ENCODE measurements around the gene ABCB6.

- TF ChIP-seq EZH2phosphoT487 (IDR thresholded peaks at IDR 0.05; ENCODE audit: insufficient read depth, low read depth) (no peak), EZH2 (IDR thresholded peaks at IDR 0.05; ENCODE audit: insufficient read depth, poor library complexity, severe bottlenecking) (no peak)
These were observed 42.6 kb downstream of the ABCB6 start for GRCh38 chr2:219175928-219176817.

Data from GM23248 (cell line).